Measurements from ENCODE around the gene CANT1. TPM values are rescaled to one million over a fixed set of nuclear protein-coding genes. Genes with fewer than 3 reads are reported as not detected.
A peak's percentile ranks its signal among the peaks of the same experiment; 100 is the strongest.

Gene CANT1
- total RNA-seq, 4 donors from 2014 or later = 17.5 to 38.3 (median 26.6) TPM

DNA sequence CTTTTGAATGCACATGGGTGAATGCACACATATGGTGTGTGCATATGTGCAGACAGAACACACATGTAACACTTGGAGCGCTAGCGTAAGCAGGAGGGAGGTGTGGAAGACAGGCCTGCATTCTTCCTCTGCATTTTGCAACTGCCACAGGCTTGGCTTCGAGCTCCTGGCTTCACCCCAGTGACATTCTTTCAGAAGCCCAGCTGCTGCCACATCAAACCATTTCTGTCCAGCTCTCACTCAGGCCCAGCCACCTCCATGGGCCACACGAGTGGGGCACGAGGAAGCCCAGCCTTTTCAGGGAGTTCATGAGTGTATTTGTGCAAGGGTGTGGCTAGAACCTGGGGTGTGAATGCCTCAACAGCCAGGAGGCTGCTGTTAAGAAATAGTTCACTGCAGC, 48.6 kb downstream of the CANT1 start:
- no peaks in the 10 kb centered on the region for H3K27me3 ChIP-seq
- intact Hi-C loops (cut with DNase I; ENCODE audit: low total_unique reads) = no loop called here
- in situ Hi-C loops (cut with MboI; ENCODE audit: low sequenced_read_pairs in 4 of 4) = no loop called here

DNA sequence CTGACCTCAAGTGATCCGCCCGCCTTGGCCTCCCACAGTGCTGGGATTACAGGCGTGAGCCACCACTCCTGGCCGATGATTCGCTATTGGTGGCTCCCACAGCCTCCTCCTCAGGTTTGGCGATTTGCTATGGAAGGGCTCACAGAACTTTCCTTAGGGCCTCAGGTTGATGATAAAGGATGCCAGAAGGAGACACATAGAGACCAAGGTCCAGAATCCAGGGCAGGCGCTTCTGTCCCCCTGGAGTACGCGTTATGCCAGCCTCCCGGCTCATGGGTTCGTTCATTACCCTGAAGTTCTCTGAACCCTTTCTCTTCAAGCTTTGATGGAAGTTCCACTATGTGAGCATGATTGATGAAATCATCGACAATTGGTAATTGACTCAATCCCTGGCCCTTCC, 49.8 kb downstream of the CANT1 start:
- ATAC-seq = no peak
- intact Hi-C loops (cut with DNase I; ENCODE audit: low total_unique reads) = no loop called here
- in situ Hi-C loops (cut with MboI; ENCODE audit: low sequenced_read_pairs in 4 of 4) = no loop called here

More for the DNA sequence above, 48.6 kb downstream of the CANT1 start:
- DNase-seq (peak; percentile 44 to 71), ATAC-seq (peak; percentile 87 to 93)
- Histone ChIP-seq H3K4me1 (no peaks in the 10 kb centered on the region), H3K4me3 (no peak overlapping the region), H3K27ac (peak overlapping the region in 1 of 4 donors; percentile 29), H3K36me3 (no peaks in the 10 kb centered on the region), H3K9me3 (no peaks in the 10 kb centered on the region)
- TF ChIP-seq, protein P1, sequence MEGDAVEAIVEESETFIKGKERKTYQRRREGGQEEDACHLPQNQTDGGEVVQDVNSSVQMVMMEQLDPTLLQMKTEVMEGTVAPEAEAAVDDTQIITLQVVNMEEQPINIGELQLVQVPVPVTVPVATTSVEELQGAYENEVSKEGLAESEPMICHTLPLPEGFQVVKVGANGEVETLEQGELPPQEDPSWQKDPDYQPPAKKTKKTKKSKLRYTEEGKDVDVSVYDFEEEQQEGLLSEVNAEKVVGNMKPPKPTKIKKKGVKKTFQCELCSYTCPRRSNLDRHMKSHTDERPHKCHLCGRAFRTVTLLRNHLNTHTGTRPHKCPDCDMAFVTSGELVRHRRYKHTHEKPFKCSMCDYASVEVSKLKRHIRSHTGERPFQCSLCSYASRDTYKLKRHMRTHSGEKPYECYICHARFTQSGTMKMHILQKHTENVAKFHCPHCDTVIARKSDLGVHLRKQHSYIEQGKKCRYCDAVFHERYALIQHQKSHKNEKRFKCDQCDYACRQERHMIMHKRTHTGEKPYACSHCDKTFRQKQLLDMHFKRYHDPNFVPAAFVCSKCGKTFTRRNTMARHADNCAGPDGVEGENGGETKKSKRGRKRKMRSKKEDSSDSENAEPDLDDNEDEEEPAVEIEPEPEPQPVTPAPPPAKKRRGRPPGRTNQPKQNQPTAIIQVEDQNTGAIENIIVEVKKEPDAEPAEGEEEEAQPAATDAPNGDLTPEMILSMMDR (IDR thresholded peaks at IDR 0.05 in 4 of 5, conservative IDR thresholded peaks at IDR 0.05 in 1 of 5) = no peak
- TF ChIP-seq POLR2A (IDR thresholded peaks at IDR 0.05) = no peak

DNA sequence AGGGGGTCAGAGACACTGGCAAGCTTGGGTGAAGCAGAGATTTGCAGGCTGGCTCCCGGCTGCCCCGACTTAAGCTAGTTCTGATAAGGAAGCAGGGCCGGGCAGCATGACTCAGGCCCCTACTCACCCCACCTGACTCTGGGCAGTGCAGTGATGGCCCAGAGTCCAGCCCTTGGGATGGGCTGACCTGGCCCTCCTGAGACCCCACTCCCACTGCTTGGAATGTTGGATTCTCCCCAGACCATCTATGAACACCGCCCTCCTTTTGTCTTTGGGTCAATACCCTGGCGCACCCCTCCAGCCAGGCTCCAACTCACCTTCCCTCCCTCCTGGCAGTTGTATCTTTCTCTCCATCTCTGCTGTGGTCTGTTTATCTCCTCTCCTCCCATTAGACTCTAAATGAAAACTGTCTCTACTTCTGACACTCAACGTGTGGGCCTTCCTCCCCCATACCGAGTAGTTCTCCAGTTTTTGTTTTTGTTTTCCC, 50.9 kb downstream of the CANT1 start:
- intact Hi-C loops (cut with DNase I; ENCODE audit: low total_unique reads) (no loop called here), in situ Hi-C loops (cut with MboI; ENCODE audit: low sequenced_read_pairs in 4 of 4) (no loop called here)
- no peak overlapping the region for H3K4me3 ChIP-seq
- H3K9me3 ChIP-seq = no peaks in the 10 kb centered on the region
- no peaks in the 10 kb centered on the region for H3K36me3 ChIP-seq
- H3K27me3 ChIP-seq = no peaks in the 10 kb centered on the region
- no peak for ATAC-seq
- H3K27ac ChIP-seq = no peak overlapping the region
- no peak for DNase-seq
- TF ChIP-seq, protein P1 (IDR thresholded peaks at IDR 0.05 in 4 of 5, conservative IDR thresholded peaks at IDR 0.05 in 1 of 5) = no peak
- no peak for TF ChIP-seq POLR2A (IDR thresholded peaks at IDR 0.05)
- H3K4me1 ChIP-seq = no peaks in the 10 kb centered on the region

More for the DNA sequence above, 49.8 kb downstream of the CANT1 start:
- no peak for DNase-seq
- H3K9me3 ChIP-seq = no peaks in the 10 kb centered on the region
- H3K27ac ChIP-seq = no peak overlapping the region
- H3K4me3 ChIP-seq = no peak overlapping the region
- no peaks in the 10 kb centered on the region for H3K4me1 ChIP-seq
- TF ChIP-seq POLR2A (IDR thresholded peaks at IDR 0.05) = no peak
- TF ChIP-seq, protein P1 (IDR thresholded peaks at IDR 0.05 in 4 of 5, conservative IDR thresholded peaks at IDR 0.05 in 1 of 5) = no peak
- H3K36me3 ChIP-seq = no peaks in the 10 kb centered on the region
- no peaks in the 10 kb centered on the region for H3K27me3 ChIP-seq

DNA sequence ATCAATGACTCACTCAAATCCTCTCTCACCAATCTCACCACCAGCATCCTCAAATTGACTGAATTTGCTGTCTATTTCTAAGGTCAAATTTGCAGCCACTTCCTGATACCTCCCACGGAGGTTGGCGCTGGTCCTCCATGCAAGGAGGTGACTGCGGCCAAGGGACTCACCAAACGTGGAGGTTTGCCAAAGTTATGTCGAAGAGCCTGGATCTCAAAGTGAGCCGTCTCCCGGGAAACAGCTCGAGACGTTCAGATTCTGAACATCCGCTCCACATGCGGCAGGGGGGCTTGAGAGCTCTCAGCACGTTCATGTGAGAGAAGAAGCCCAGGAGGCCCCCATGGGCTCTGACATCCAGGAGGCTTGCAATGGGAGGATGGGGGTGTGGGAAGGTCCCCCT, 52.4 kb downstream of the CANT1 start:
- in situ Hi-C loops (cut with MboI; ENCODE audit: low sequenced_read_pairs in 4 of 4) = no loop called here
- Histone ChIP-seq H3K27ac (no peak overlapping the region), H3K36me3 (no peaks in the 10 kb centered on the region), H3K27me3 (no peaks in the 10 kb centered on the region), H3K9me3 (no peaks in the 10 kb centered on the region), H3K4me1 (no peaks in the 10 kb centered on the region), H3K4me3 (no peak overlapping the region)
- ATAC-seq (no peak), DNase-seq (no peak)
- intact Hi-C loops (cut with DNase I; ENCODE audit: low total_unique reads) = no loop called here
- TF ChIP-seq, protein P1 (IDR thresholded peaks at IDR 0.05 in 4 of 5, conservative IDR thresholded peaks at IDR 0.05 in 1 of 5) = no peak

DNA sequence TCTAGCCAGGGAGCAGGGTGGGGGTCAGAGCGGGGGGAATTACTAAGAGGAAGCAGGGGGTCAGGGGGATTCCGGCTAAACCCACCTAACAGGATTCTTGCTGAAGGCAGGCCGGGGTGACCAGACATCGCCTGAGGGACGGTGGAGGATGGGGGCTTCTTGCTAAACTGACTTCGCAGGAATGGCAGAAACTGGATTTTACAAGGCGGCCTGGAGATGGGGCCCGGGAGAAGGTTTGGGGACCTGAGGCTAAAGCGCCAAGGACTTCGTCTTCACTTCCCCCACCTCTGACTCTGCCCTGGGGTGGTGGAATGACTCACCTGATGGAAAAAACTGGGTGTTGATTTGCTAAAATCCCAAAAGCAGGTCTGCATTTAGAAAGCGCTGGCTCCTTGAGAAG, 53.3 kb downstream of the CANT1 start:
- intact Hi-C loops (cut with DNase I; ENCODE audit: low total_unique reads) = no loop called here
- DNase-seq (no peak), ATAC-seq (no peak)
- TF ChIP-seq, protein P1 (IDR thresholded peaks at IDR 0.05 in 4 of 5, conservative IDR thresholded peaks at IDR 0.05 in 1 of 5) = no peak
- no peak for TF ChIP-seq POLR2A (IDR thresholded peaks at IDR 0.05)
- Histone ChIP-seq H3K9me3 (no peaks in the 10 kb centered on the region), H3K27ac (no peak overlapping the region), H3K4me1 (no peaks in the 10 kb centered on the region), H3K4me3 (no peak overlapping the region), H3K36me3 (no peaks in the 10 kb centered on the region), H3K27me3 (no peaks in the 10 kb centered on the region)
- in situ Hi-C loops (cut with MboI; ENCODE audit: low sequenced_read_pairs in 4 of 4) = no loop called here
